ENCODE data around the gene SLC44A2.
A peak's percentile ranks its signal among the peaks of the same experiment; 100 is the strongest.

The SLC44A2 gene

GRCh38 chr19:10615429-10616023 is 9.8 kb upstream of the SLC44A2 start:
- TF ChIP-seq ZFX (IDR thresholded peaks at IDR 0.05): no peak
- no peak for TF ChIP-seq CTCF (conservative IDR thresholded peaks at IDR 0.05)
- H3K27ac ChIP-seq: no peak overlapping the region

- no peak overlapping the region for H3K27ac ChIP-seq
- TF ChIP-seq ZFX (IDR thresholded peaks at IDR 0.05) (no peak), CTCF (conservative IDR thresholded peaks at IDR 0.05) (no peak)
Measured at GRCh38 chr19:10617409-10618121, 7.8 kb upstream of the SLC44A2 start.

- H3K27ac ChIP-seq: no peak overlapping the region
- TF ChIP-seq CTCF (conservative IDR thresholded peaks at IDR 0.05) (no peak), ZFX (IDR thresholded peaks at IDR 0.05) (no peak)
Measured at GRCh38 chr19:10618846-10619245, 6.5 kb upstream of the SLC44A2 start.

GRCh38 chr19:10620786-10621185 is 4.6 kb upstream of the SLC44A2 start:
- H3K27ac ChIP-seq: no peak overlapping the region
- TF ChIP-seq CTCF (conservative IDR thresholded peaks at IDR 0.05): no peak
- TF ChIP-seq ZFX (IDR thresholded peaks at IDR 0.05): no peak

- no peak overlapping the region for H3K27ac ChIP-seq
- TF ChIP-seq CTCF (conservative IDR thresholded peaks at IDR 0.05) (no peak), ZFX (IDR thresholded peaks at IDR 0.05) (no peak)
Measured at GRCh38 chr19:10621966-10622365, 3.4 kb upstream of the SLC44A2 start.

GRCh38 chr19:10624585-10624984 is 768 bp upstream of the SLC44A2 start:
- TF ChIP-seq ZFX (IDR thresholded peaks at IDR 0.05) (0 out of 2 replicates have a peak, but pooled peaks have one; percentile 11), CTCF (conservative IDR thresholded peaks at IDR 0.05) (no peak)
- peak overlapping the region; percentile 94 for H3K27ac ChIP-seq

GRCh38 chr19:10625762-10626138 is 397 bp downstream of the SLC44A2 start:
- H3K27ac ChIP-seq: peak overlapping the region; percentile 94

More at GRCh38 chr19:10625762-10626138, 397 bp downstream of the SLC44A2 start:
- no peak for TF ChIP-seq CTCF (conservative IDR thresholded peaks at IDR 0.05)
- no peak for TF ChIP-seq ZFX (IDR thresholded peaks at IDR 0.05)

Data from C4-2B (cell line).